H1 (cell line): ENCODE results near the gene NAGS. TPM values are rescaled to one million over a fixed set of nuclear protein-coding genes. Genes with fewer than 3 reads are reported as not detected.

Experiments used
- CTCF ChIA-PET: fragments of 300-600 bp; sonication (Branson Sonifier 250); formaldehyde crosslinking; loops from one replicate; lab custom pipeline; 2021; ENCODE audit not compliant: partially characterized antibody; lab: Charles Lee
- POLR2A ChIA-PET: fragments of 300-600 bp; sonication (Branson Sonifier 250); formaldehyde crosslinking; loops from one replicate; lab custom pipeline; 2021; ENCODE audit warnings: inconsistent platforms; ENCODE audit not compliant: partially characterized antibody; lab: Charles Lee
- DNase-seq, 2 experiments: peaks; one replicate each; pipeline versions ENCODE4 v3.0.0 to v3.0.0-alpha.2; 2010 to 2022; ENCODE audit warnings: low spot score in 2 of 2, low read depth in 1 of 2, mixed read lengths in 1 of 2
- FAIRE-seq: peaks from 2 replicates; lab custom pipeline; 2011; peaks lifted over from hg19 to GRCh38; lab: Jason Lieb, UNC
- H2AFZ ChIP-seq: 2 replicates; pipeline ENCODE4 v1.8.1; 2012; ENCODE audit warnings: low read length, inconsistent platforms
- H2AK5ac ChIP-seq: 2 replicates; pipeline ENCODE4 v1.6.1; 2013; ENCODE audit warnings: low read depth, low read length
- H2BK120ac ChIP-seq: replicated peaks from 2 replicates; pipeline ENCODE3; 2013; ENCODE audit warnings: low read depth, low read length, inconsistent platforms
- H2BK12ac ChIP-seq: 2 replicates; pipeline ENCODE4 v1.6.1; 2013; ENCODE audit warnings: low read depth, low read length
- H2BK15ac ChIP-seq: 2 replicates; pipeline ENCODE4 v1.6.1; 2013; ENCODE audit warnings: low read length
- H2BK20ac ChIP-seq: 2 replicates; pipeline ENCODE4 v1.6.1; 2013; ENCODE audit warnings: low read length
- H2BK5ac ChIP-seq: 2 replicates; pipeline ENCODE4 v1.6.1; 2013; ENCODE audit warnings: low read depth, low read length
- H3K14ac ChIP-seq: 2 replicates; pipeline ENCODE4 v1.6.1; 2013; ENCODE audit warnings: inconsistent platforms; ENCODE audit not compliant: insufficient read length
- H3K18ac ChIP-seq: 2 replicates; pipeline ENCODE4 v1.6.1; 2013; ENCODE audit warnings: low read length; ENCODE audit errors: extremely low read depth
- H3K23ac ChIP-seq: 2 replicates; pipeline ENCODE4 v1.6.1; 2013; ENCODE audit warnings: inconsistent platforms; ENCODE audit not compliant: insufficient read length
- H3K23me2 ChIP-seq: 2 replicates; pipeline ENCODE4 v1.6.1; 2013; ENCODE audit warnings: low read depth, low read length
- H3K27ac ChIP-seq: 2 replicates; pipeline ENCODE4 v1.6.1; 2011; ENCODE audit warnings: low read depth, low read length, inconsistent platforms
- H3K27me3 ChIP-seq, 4 experiments: replicated peaks in 1 of 4; 1 replicate in 1 of 4; 2 replicates in 3 of 4; pipeline versions ENCODE4 v1.6.1 to v1.8.1; 2011 to 2013; ENCODE audit warnings: low read length in 3 of 4, mild to moderate bottlenecking in 3 of 4, inconsistent platforms in 2 of 4, mixed read lengths in 2 of 4, moderate library complexity in 1 of 4; ENCODE audit not compliant: control insufficient read depth in 3 of 4, insufficient read depth in 3 of 4; ENCODE audit errors: extremely low read depth in 1 of 4
- H3K36me3 ChIP-seq, 4 experiments: 2 replicates each; pipeline versions ENCODE4 v1.6.1 to v1.8.1; 2011 to 2013; ENCODE audit warnings: mild to moderate bottlenecking in 4 of 4, low read length in 3 of 4, moderate library complexity in 2 of 4, control low read depth in 1 of 4, inconsistent platforms in 1 of 4; ENCODE audit not compliant: insufficient read depth in 4 of 4, control insufficient read depth in 2 of 4
- H3K4ac ChIP-seq: replicated peaks from 2 replicates; pipeline ENCODE3; 2013; ENCODE audit warnings: low read length, low read depth, mixed read lengths, inconsistent platforms; ENCODE audit not compliant: insufficient read length
- H3K4me1 ChIP-seq, 4 experiments: replicated peaks in 1 of 4; 1 replicate in 1 of 4; 2 replicates in 3 of 4; pipeline versions ENCODE4 v1.6.1 to v1.8.1; 2011 to 2013; ENCODE audit warnings: low read length in 3 of 4, inconsistent platforms in 2 of 4, mixed read lengths in 1 of 4; ENCODE audit not compliant: insufficient read depth in 4 of 4, control insufficient read depth in 3 of 4
- H3K4me2 ChIP-seq, 2 experiments: 2 replicates each; pipeline versions ENCODE4 v1.6.1 to v1.8.1; 2011 to 2013; ENCODE audit warnings: low read depth in 2 of 2, low read length in 2 of 2, control low read depth in 1 of 2, inconsistent platforms in 1 of 2, mild to moderate bottlenecking in 1 of 2; ENCODE audit not compliant: insufficient read depth in 1 of 2
- H3K4me3 ChIP-seq, 4 experiments: fragments of 200-600, 300-600 bp in 1 of 4; sonication (generic), shearing (Covaris generic), sonication (Bioruptor Twin) in 1 of 4; 2 replicates each; pipeline versions ENCODE4 v1.5.1 to v1.8.1; 2011 to 2016; ENCODE audit warnings: low read length in 4 of 4, low read depth in 3 of 4, control low read depth in 2 of 4, inconsistent platforms in 2 of 4, mild to moderate bottlenecking in 2 of 4, mixed read lengths in 1 of 4, moderate library complexity in 1 of 4; ENCODE audit not compliant: insufficient read depth in 2 of 4; ENCODE audit errors: extremely low read depth in 1 of 4
- H3K56ac ChIP-seq: replicated peaks from 2 replicates; pipeline ENCODE3; 2013; ENCODE audit warnings: low read depth, mild to moderate bottlenecking, mixed read lengths, low read length, inconsistent platforms; ENCODE audit not compliant: insufficient read length
- H3K79me1 ChIP-seq: 2 replicates; pipeline ENCODE4 v1.6.1; 2013; ENCODE audit warnings: low read depth, low read length, control low read depth
- H3K79me2 ChIP-seq, 2 experiments: 2 replicates each; pipeline versions ENCODE4 v1.6.1 to v1.8.1; 2012 to 2013; ENCODE audit warnings: low read length in 2 of 2, mild to moderate bottlenecking in 2 of 2, inconsistent platforms in 1 of 2; ENCODE audit not compliant: insufficient read depth in 2 of 2, control insufficient read depth in 1 of 2
- H3K9ac ChIP-seq, 4 experiments: replicated peaks in 1 of 4; 1 replicate in 1 of 4; 2 replicates in 3 of 4; pipeline versions ENCODE4 v1.6.1 to v1.8.1; 2011 to 2013; ENCODE audit warnings: low read depth in 3 of 4, low read length in 3 of 4, control low read depth in 2 of 4, mild to moderate bottlenecking in 2 of 4, moderate library complexity in 2 of 4, inconsistent platforms in 1 of 4; ENCODE audit errors: extremely low read depth in 1 of 4
- H3K9me3 ChIP-seq, 2 experiments: 2 replicates each; pipeline versions ENCODE4 v1.6.1 to v1.8.1; 2012 to 2013; ENCODE audit warnings: mild to moderate bottlenecking in 2 of 2, moderate library complexity in 2 of 2, control low read depth in 1 of 2, inconsistent platforms in 1 of 2, low read depth in 1 of 2, low read length in 1 of 2, mixed read lengths in 1 of 2; ENCODE audit not compliant: insufficient read depth in 2 of 2
- H4K20me1 ChIP-seq, 2 experiments: replicated peaks in 1 of 2; 2 replicates each; pipeline versions ENCODE3 to v1.8.1; 2011 to 2013; ENCODE audit warnings: inconsistent platforms in 2 of 2, low read length in 2 of 2, mild to moderate bottlenecking in 1 of 2; ENCODE audit not compliant: insufficient read depth in 2 of 2, control insufficient read depth in 1 of 2
- H4K5ac ChIP-seq: 2 replicates; pipeline ENCODE4 v1.6.1; 2013; ENCODE audit warnings: low read length, low read depth, mixed read lengths, inconsistent platforms; ENCODE audit not compliant: insufficient read length
- H4K8ac ChIP-seq: 2 replicates; pipeline ENCODE4 v1.8.0; 2013; ENCODE audit warnings: mild to moderate bottlenecking, moderate library complexity, low read length, inconsistent platforms; ENCODE audit not compliant: insufficient read depth; ENCODE audit errors: extremely low read depth
- H4K91ac ChIP-seq: replicated peaks from 2 replicates; pipeline ENCODE3; 2013; ENCODE audit warnings: low read length, mixed read lengths, inconsistent platforms; ENCODE audit not compliant: insufficient read length
- ASH2L ChIP-seq: fragments of 200-600, 300-600 bp; sonication (generic); IDR thresholded peaks from one replicate; pipeline ENCODE4 v1.7.1; 2017; ENCODE audit warnings: low read length
- BRCA1 ChIP-seq: IDR thresholded peaks from 2 replicates; pipeline ENCODE4 v1.6.1; 2012; ENCODE audit warnings: low read depth, low read length, improper control_type of control experiment
- CHD1 ChIP-seq: IDR thresholded peaks from 2 replicates; pipeline ENCODE4 v1.6.1; 2012; ENCODE audit warnings: low read depth, low read length, improper control_type of control experiment
- CHD2 ChIP-seq: IDR thresholded peaks from 2 replicates; pipeline ENCODE4 v1.6.1; 2012; ENCODE audit warnings: low read length, improper control_type of control experiment
- JUN ChIP-seq: IDR thresholded peaks from 2 replicates; pipeline ENCODE4 v1.6.1; 2011; ENCODE audit warnings: low read depth, mild to moderate bottlenecking, improper control_type of control experiment, low read length
- KDM4A ChIP-seq: IDR thresholded peaks from one replicate; pipeline ENCODE4 v1.7.1; 2012; ENCODE audit warnings: low read depth, mild to moderate bottlenecking, moderate library complexity, low read length, inconsistent platforms; ENCODE audit not compliant: severe bottlenecking
- TAF1 ChIP-seq: IDR thresholded peaks from 2 replicates; pipeline ENCODE4 v1.6.1; 2011; ENCODE audit warnings: mild to moderate bottlenecking, low read depth, low read length
- TEAD4 ChIP-seq: IDR thresholded peaks from 2 replicates; pipeline ENCODE4 v1.6.1; 2012; ENCODE audit warnings: low read depth, low read length, inconsistent platforms, mixed read lengths
- WGBS, 2 experiments: shearing (Covaris generic) in 1 of 2; methylation state at CpG; one replicate each; pipeline versions ENCODE4 v1.1.6 to v1.1.7; 2013 to 2015; ENCODE audit warnings: low lambda C conversion rate in 2 of 2, mixed read lengths in 2 of 2, inconsistent platforms in 1 of 2, low coverage in 1 of 2, missing lambda C conversion rate in 1 of 2; ENCODE audit not compliant: insufficient replicate concordance in 2 of 2, insufficient coverage in 1 of 2, insufficient read length in 1 of 2; ENCODE audit errors: extremely low coverage in 1 of 2, missing lambda C conversion rate in 1 of 2; 5-methylcytosine and 5-hydroxymethylcytosine counted together
- long read RNA-seq, 2 experiments: library from RNA in 1 of 2; library from capped mRNA in 1 of 2; stranded (forward); transcript quantifications; one replicate each; pipeline ENCODE4 v2.0.0, GENCODE V29; 2021; ENCODE audit warnings: inconsistent platforms in 1 of 2
- polyA minus RNA-seq, 3 experiments: library from RNA; depleted of rRNA, polyadenylated mRNA; stranded (reverse); fragments of >200 nt; gene quantifications; 1 replicate in 2 of 3; 2 replicates in 1 of 3; pipeline ENCODE4 v1.2.3, GENCODE V29; 2011
- polyA plus RNA-seq, 7 experiments: library from polyadenylated mRNA; depleted of rRNA in 3 of 7; stranded (reverse) in 5 of 7; unstranded in 2 of 7; fragments of >200 nt in 5 of 7; fragments of 200-250 nt in 2 of 7; gene quantifications; 1 replicate in 5 of 7; 2 replicates in 1 of 7; 4 replicates in 1 of 7; pipeline versions ENCODE4 v1.2.1 to v1.2.3, GENCODE V29; 2011 to 2013; ENCODE audit warnings: missing spikeins in 2 of 7, mixed read lengths in 2 of 7
- total RNA-seq: library from RNA; stranded (reverse); fragmentation: NEBNext Ultra II Directional; extraction: Animal tissue kit (Norgen Biotek cat#: 25700); gene quantifications from 2 replicates; pipeline ENCODE4 v1.2.1, GENCODE V29; 2021

The NAGS gene
- total RNA-seq (5.1 TPM in 2 replicates), polyA plus RNA-seq (2011; rRNA removed) (4.0 and 4.4 TPM in 2 replicates), polyA minus RNA-seq (2011; rRNA and poly(A)+ RNA removed) (3.0 TPM in 2 replicates)
- 3.6 TPM for polyA plus RNA-seq (2011; cell fraction: cytosol; rRNA removed)
- 3.8 TPM for polyA plus RNA-seq (2011; cell fraction: nucleus; rRNA removed)
- 2.8 to 4.0 TPM (median 3.4 TPM) in 4 replicates for polyA plus RNA-seq (2012, experiment 1 of 2)
- 3.3 TPM for polyA plus RNA-seq (2012, experiment 2 of 2)
- 5.2 TPM for polyA plus RNA-seq (2013, experiment 1 of 2)
- polyA plus RNA-seq (2013, experiment 2 of 2) = 4.9 TPM
- polyA minus RNA-seq (2011; cell fraction: cytosol; rRNA and poly(A)+ RNA removed) = 5.0 TPM
- 5.1 TPM for polyA minus RNA-seq (2011; cell fraction: nucleus; rRNA and poly(A)+ RNA removed)
- long read RNA-seq, experiment 1, partial matches to known transcripts = 5 of 9 reads
- long read RNA-seq, experiment 1, other reads (novel, unspliced or antisense) = 0 of 9 reads
- long read RNA-seq, experiment 2, partial matches to known transcripts = 3 of 3 reads
- long read RNA-seq, experiment 2, other reads (novel, unspliced or antisense) = 0 of 3 reads

GRCh38 chr17:44004077-44004760 lies at the start of gene NAGS:
Gene NAGS, plus strand, starts transcription at chr17:44004622. Its CDS starts 42 bp downstream, at chr17:44004664.
- H4K20me1 ChIP-seq = peaks cover 3 to 8% of the 10 kb centered on the region in 2 experiments
- FAIRE-seq (no peak), DNase-seq (no peak)
- ChIA-PET CTCF (interaction anchor here (0.6 to 22.7 kb wide), 12 partner anchors 8 to 126 kb away, joined by 3 to 416 read pairs (median 4); partner anchors contain the start of genes PPY and PYY), POLR2A (interaction anchor here (0.6 to 3.4 kb wide), 5 partner anchors 10 to 591 kb away, joined by 3 to 14 read pairs (median 3); partner anchors contain the start of genes LSM12 and TMEM101)
- H3K18ac ChIP-seq = peak within 1 kb of the TSS; percentile 95
- no peaks in the 10 kb centered on the region for H3K79me2 ChIP-seq
- H3K56ac ChIP-seq = peak within 1 kb of the TSS; percentile 59
- H4K5ac ChIP-seq = no peak within 1 kb of the TSS
- H3K9me3 ChIP-seq = no peaks in the 10 kb centered on the region
- H3K79me1 ChIP-seq = no peaks in the 10 kb centered on the region; the same call in 1 of the 2 replicates
- H2BK12ac ChIP-seq = peak within 1 kb of the TSS; percentile 71; the same call in 1 of the 2 replicates
- peak within 1 kb of the TSS; percentile 94 for H3K4me2 ChIP-seq
- peak within 1 kb of the TSS in 1 of 4 experiments; percentile 54; a peak in 1 of 7 replicates for H3K9ac ChIP-seq
- peak within 1 kb of the TSS; percentile 59 to 86 (median 74) for H3K4me3 ChIP-seq
- H3K27ac ChIP-seq = no peak within 1 kb of the TSS
- peak within 1 kb of the TSS; percentile 99; the same call in 1 of the 2 replicates for H2BK15ac ChIP-seq
- peak within 1 kb of the TSS; percentile 52; the same call in 1 of the 2 replicates for H2BK5ac ChIP-seq
- H2BK20ac ChIP-seq = no peak within 1 kb of the TSS
- H3K14ac ChIP-seq = no peak within 1 kb of the TSS
- peaks cover 32% of the 10 kb centered on the region for H3K23me2 ChIP-seq
- no peaks in the 10 kb centered on the region for H3K36me3 ChIP-seq
- H4K8ac ChIP-seq = no peak within 1 kb of the TSS; the same call in 1 of the 2 replicates
- H3K4ac ChIP-seq = peak within 1 kb of the TSS; percentile 69
- H2BK120ac ChIP-seq = no peak within 1 kb of the TSS
- no peak within 1 kb of the TSS for H3K23ac ChIP-seq
- peaks cover 0 to 21% (median 18%) of the 10 kb centered on the region in 4 experiments; a peak in 6 of 7 replicates for H3K27me3 ChIP-seq
- peak within 1 kb of the TSS; percentile 85 for H4K91ac ChIP-seq
- peak within 1 kb of the TSS; percentile 65; the same call in 1 of the 2 replicates for H2AK5ac ChIP-seq
- peaks cover 0 to 19% (median 13%) of the 10 kb centered on the region in 4 experiments; a peak in 6 of 7 replicates for H3K4me1 ChIP-seq
- H2AFZ ChIP-seq = no peak within 1 kb of the TSS
- TF ChIP-seq TAF1 (no peak), TEAD4 (no peak), CHD1 (no peak), CHD2 (no peak), BRCA1 (no peak), ASH2L (peak; percentile 8), JUN (no peak), KDM4A (peak; percentile 29)
- 2% methylated on average over 19 of the region's 25 CpGs; no CpG with 5 or more reads in 1 of the 2 experiments for WGBS, 2 experiments
